ENCODE data around the gene ADAM12.
"Not testable (repeated sequence)": the region's sequence is repeated elsewhere in the genome, so short reads cannot be mapped to it uniquely, and the experiment has no call there.

ADAM12 gene

GRCh38 chr10:125982260-125982948 lies 405.9 kb downstream of the ADAM12 start:
- peak; percentile 75 for DNase-seq (ENCODE audit: low spot score)

GRCh38 chr10:125980521-125981035 lies 407.7 kb downstream of the ADAM12 start:
- no peak for DNase-seq (ENCODE audit: low spot score)

GRCh38 chr10:125979976-125980375 lies 408.3 kb downstream of the ADAM12 start:
- no peak for DNase-seq (ENCODE audit: low spot score)

GRCh38 chr10:125976960-125977605 lies 411.2 kb downstream of the ADAM12 start:
- DNase-seq (ENCODE audit: low spot score), result peak; percentile 29

DNA sequence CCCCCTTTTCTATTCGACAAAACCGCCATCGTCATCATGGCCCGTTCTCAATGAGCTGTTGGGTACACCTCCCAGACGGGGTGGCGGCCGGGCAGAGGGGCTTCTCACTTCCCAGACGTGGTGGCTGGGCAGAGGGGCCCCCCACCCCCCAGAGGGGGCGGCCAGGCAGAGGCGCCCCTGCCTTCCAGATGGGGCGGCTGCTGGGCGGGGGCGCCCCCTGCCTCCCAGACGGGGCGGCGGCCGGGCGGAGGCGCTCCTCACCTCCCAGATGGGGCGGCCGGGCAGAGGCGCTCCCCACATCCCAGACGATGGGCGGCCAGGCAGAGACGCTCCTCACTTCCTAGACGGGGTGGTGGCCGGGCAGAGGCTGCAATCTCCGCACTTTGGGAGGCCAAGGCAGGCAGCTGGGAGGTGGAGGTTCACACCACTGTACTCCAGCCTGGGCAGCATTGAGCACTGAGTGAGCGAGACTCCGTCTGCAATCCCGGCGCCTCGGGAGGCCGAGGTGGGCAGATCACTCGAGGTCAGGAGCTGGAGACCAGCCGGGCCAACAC lies 418.1 kb downstream of the ADAM12 start:
- DNase-seq (ENCODE audit: low spot score), result not testable (repeated sequence)

GRCh38 chr10:125967533-125967932 lies 420.7 kb downstream of the ADAM12 start:
- no peak for DNase-seq (ENCODE audit: low spot score)

DNA sequence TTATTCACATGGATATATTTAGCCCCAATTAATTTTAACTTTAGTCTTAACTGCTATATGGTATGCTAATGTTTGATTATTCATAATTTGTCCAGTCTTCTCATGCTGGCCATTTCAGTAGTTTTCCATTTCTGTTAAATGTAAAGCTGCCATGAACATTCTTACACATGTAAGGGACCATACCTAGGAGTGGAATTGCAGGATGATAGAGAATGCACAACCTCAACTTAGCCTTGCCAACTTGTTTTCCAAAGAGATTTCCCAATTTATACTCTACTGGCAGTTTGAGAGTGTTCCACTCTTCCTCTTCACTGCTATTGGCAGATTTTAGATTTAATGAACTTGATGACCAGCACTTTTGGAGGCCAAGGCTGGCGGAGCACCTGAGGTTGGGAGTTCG lies 423.7 kb downstream of the ADAM12 start:
- no peak for DNase-seq (ENCODE audit: low spot score)

Measured in hematopoietic multipotent progenitor cell treated with erythropoietin and hydrocortisone succinate and interleukin-3 and kit ligand, for 17 days (in vitro differentiated cells).